ENCODE results near the gene AGAP9.
"Not testable (repeated sequence)": the region's sequence is repeated elsewhere in the genome, so short reads cannot be mapped to it uniquely, and the experiment has no call there.

AGAP9 gene

DNA sequence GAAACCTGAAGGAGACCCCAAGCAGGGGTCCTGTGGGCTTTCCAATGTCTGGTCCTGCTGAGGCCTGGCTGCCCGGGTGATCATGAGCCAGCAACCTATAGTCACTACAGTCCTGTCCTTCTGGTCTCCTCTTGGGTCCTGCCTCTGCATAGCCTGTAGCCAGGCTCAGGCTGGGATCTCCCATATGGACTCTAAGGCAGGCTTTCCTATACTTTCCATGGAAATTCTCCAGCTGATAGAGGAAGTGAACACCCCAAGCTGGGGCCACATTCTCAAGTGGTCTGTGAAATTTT, 66.0 kb downstream of the AGAP9 start:
- DNase-seq (ENCODE audit: low read depth), result no peak

DNA sequence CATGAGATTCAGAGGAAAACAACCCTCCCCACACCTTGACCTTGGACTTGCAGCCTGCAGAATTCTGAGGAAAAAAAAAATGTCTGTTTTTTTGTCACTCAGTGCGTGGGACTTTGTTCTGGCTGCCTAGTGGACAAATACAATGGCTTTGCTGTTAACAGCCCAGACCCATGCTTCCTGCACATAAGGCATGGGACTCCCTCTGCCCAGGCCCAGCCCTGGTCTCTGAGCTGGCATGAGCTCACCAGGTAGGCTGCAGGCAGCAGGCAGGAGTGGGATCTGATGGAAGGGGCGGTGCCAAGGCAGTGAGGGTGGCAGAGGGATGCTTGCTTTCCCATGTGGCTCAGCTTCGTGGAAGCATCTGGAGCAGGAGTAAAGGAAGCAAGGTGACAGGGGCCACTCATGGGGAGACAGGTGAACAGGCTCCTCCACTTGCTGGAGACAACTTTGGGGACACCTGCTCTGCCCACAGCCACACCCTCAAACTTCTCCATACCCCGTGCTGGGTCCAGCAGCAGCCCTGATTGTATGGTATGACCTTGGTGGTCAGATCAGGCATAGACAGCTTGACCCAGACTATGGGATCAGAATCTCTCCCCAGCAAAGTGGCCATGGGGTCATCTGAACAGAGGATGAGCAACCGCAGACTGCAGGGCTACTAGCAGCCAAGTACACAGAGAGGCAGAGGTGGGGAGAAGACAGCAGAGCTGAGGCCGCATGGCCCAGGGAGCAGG, 66.5 kb downstream of the AGAP9 start:
- DNase-seq (ENCODE audit: low read depth), result no peak

DNA sequence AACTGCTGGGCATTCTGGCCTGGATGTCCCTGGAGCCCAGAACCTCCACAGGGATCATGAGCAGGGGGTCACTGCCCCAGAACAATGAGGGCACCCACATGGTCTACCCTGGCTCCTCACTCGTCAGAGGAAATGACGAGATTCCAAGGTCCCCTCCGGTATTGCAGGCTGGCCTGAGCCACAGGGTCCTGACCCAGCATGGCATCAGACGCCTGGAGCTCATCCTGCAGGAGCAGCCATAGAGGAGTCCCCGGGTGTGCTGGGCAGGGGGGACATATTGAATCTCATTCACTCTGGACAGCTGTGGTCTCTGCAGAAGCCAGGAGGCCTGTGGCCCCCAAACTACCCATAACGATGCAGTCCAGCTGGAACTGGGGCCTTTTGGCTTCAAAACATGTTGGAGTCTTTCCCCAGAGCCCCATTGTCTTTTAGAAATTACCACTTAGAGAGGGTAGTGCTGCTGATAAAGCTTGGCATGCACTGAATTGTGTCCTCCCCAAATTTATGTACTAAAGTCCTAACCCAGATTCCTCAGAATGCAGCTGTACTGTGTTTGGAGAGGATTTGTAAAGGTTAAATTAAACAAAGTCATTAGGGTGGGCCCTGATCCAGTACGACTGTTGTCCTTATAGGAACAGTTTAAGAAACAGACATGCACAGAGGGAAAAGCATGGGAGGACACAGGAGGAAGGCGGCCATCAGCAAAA, 67.2 kb downstream of the AGAP9 start:
- no peak for DNase-seq (ENCODE audit: low read depth)

DNA sequence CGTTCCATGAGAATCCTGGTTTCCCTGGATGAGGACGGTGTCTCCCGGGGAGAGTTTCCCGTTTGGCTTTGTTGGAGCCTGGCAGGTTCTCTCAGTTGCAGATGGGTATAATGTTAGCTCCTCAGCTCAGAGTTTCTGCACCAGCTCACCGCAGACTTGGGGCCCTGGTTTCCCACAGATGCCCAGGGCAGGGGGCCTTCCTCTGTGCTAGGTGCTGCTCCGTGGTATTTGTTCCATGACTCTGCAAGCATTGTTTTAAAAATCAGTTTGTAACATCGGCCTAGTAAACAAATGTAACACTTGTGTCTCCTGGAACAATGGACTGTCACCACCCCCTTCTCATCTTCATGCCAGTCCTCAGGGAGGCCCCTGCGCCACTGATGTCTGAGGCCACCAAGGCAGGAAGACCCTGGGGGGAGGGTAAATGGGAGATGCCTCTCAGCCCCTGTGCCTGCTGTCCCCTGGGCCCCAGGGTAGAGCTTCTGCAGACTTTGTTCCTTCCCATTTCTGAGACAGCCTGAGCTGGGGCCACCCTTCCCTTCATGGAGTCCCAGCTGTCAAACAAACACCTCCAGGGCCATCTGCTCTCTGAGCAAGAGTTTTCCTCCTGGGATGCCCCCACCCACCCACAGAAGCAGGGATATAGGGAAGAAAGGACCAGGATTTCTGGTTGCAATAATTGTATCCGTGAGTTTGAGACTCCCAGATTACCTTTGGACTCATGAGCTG, 67.9 kb downstream of the AGAP9 start:
- not testable (repeated sequence) for DNase-seq (ENCODE audit: low read depth)

DNA sequence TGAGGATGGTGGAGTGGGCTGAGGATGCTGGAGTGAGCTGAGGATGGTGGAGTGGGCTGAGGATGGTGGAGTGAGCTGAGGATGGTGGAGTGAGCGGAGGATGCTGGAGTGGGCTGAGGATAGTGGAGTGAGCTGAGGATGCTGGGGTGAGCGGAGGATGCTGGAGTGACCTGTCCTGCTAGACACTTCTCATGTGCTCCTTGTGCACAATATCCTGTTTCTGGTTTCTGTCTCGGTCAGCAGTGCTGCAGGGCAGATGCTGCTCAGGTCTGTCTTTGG, 68.7 kb downstream of the AGAP9 start:
- no peak for DNase-seq (ENCODE audit: low read depth)

DNA sequence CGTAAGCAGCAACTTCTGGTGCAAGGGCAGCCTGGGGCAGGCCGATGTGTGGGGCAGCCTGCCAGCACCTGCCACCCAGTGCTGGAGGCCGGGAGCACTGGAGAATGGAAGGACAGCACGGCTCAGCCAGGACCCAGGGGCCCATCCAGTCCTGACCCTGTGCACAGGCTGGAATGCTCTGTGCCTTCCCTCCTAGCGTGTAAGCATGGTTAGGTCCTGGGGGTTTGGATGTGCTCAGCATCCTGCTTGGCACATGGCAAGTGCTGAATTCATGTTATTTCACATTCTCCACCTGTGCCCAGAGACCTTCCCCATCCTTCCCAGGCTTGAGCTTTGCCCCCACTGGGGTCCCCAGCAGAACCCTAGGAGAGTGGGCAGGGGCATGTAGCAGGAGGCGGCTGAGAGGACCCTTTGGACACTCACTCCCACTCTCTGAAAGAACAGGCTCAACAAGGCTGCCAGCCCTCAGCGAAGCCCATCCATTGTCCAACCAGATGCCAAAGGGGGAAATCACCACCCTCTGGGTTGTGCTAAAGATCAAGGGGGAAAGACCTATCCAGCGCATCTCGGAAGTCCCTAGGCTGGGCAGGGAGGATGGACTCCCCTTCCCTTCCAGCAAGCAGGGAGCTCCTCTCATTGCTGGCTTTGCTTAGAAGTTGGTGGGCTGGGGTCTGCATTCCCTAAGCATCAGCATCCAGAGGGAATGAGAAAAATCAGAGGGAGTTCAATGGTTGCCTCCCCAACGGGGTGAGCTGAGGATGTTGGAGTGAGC, 69.2 kb downstream of the AGAP9 start:
- DNase-seq (ENCODE audit: low read depth), result no peak

DNA sequence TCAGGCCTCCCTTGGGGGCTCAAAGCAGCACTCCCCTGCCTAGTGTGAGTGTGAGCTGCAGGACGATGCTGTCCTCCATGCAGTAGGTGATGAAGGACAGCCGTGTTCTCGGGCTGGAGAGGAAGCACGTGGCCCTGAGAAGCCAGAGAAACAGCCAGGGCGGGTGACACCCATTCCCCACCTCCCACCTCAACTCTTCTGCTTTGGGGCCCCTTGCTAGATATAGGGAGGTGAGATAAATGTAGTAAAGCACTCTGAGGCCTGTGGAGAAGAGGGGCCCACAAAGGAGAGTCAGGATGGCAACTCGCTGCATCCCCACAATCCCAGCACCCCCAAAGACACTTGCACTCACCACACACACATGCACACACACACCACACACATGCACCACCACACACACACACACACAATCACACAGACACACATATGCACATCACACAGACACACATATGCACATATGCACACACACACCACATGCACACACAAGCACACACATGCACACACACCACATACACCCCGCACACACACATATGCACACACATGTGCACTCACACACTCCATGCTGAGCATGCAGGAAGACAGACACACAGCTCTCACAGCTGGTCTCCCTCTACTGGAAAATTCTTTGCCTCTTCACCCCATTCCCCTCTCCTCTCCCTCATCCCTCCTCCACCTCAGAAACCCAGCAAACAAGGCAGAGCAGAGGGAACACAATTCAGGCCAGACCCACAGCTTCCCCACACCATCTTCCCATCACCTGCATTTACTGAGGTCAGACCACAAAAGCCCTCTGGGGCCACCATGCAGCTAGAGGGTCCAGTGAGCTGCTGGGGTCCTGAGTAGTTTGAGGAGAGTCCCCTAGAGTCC, 70.1 kb downstream of the AGAP9 start:
- DNase-seq (ENCODE audit: low read depth), result no peak

DNA sequence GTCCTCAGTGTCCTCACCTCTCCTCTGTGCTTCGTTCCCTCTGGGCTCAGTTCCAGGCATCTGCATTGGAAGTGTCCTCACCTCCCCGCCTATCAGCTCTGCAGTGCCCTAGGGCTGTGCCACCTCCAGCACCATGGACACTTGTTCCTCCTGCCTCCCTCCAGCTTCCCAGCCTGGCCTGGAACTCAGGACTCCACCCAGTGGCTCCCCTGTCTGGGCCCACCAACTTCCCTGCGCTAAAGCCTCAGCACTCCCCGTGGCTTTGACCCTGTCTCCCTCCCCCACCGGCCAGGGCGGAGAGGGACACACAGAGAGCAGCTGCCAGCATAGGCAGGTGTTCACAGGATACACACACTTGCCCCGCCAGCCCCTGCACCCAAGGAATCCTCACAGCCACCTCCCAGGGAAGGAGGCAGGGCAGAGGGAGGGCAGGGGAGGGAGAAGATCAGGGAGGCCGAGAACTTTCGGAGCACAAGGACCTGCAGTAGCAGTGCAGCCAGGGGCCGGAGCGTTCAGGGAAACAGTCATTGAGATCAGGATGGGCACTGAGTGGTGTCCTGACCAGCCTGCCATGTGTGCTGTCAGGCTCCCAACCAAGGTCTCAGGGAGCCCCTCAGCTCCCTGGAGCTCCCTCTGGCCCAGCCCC, 70.8 kb downstream of the AGAP9 start:
- no peak for DNase-seq (ENCODE audit: low read depth)

- DNase-seq (ENCODE audit: low read depth), result no peak
These were observed 71.4 kb downstream of the AGAP9 start for GRCh38 chr10:47451998-47452494.
